B cell (primary cell): Measurements from ENCODE around the gene RNASEH1. TPM values are rescaled to one million over a fixed set of nuclear protein-coding genes. Genes with fewer than 3 reads are reported as not detected.
A peak's percentile ranks its signal among the peaks of the same experiment; 100 is the strongest.

Experiments
- ATAC-seq: fragments of 200-7000 bp; cut with Tn5 transposase; one replicate; pipeline ENCODE4 v1.10.0; 2021; ENCODE audit warnings: low read depth, mild to moderate bottlenecking, moderate number of reproducible peaks, moderate library complexity
- CTCF ChIA-PET: fragments of 350-600 bp; sonication (Branson Sonifier 250); formaldehyde crosslinking; loops from one replicate; lab custom pipeline; 2021; ENCODE audit warnings: antibody characterized with exemption, inconsistent platforms; lab: Charles Lee
- POLR2A ChIA-PET: fragments of 350-600 bp; sonication (Branson Sonifier 250); formaldehyde crosslinking; loops from one replicate; lab custom pipeline; 2021; ENCODE audit warnings: antibody characterized with exemption; lab: Charles Lee
- DNase-seq: peaks from one replicate; pipeline ENCODE4 v3.0.0; 2013
- H2AFZ ChIP-seq: 2 replicates; pipeline ENCODE4 v1.6.1; 2012; ENCODE audit warnings: mild to moderate bottlenecking, low read depth, low read length; ENCODE audit not compliant: insufficient read depth, poor library complexity, severe bottlenecking
- H3K27ac ChIP-seq, 2 donors: 1 replicate in 1 of 2; 2 replicates in 1 of 2; pipeline ENCODE4 v1.5.1; 2012 to 2013; ENCODE audit warnings: low read length in 2 of 2, mild to moderate bottlenecking in 2 of 2, moderate library complexity in 1 of 2
- H3K27me3 ChIP-seq, 4 experiments: fragments of 200-600 bp in 1 of 4; sonication (generic) in 1 of 4; replicated peaks in 1 of 4; 1 replicate in 2 of 4; 2 replicates in 2 of 4; pipeline versions ENCODE4 v1.6.1 to v1.7.0; 2013 to 2016; ENCODE audit warnings: low read length in 3 of 4, mild to moderate bottlenecking in 2 of 4, mixed read lengths in 1 of 4, moderate library complexity in 1 of 4; ENCODE audit not compliant: insufficient read depth in 4 of 4, control insufficient read depth in 3 of 4; ENCODE audit errors: control extremely low read depth in 1 of 4
- H3K36me3 ChIP-seq, 2 experiments: replicated peaks in 1 of 2; 1 replicate in 1 of 2; 2 replicates in 1 of 2; pipeline versions ENCODE4 v1.6.1 to v1.7.1; 2013; ENCODE audit warnings: low read length in 1 of 2; ENCODE audit not compliant: insufficient read depth in 2 of 2, control insufficient read depth in 1 of 2; ENCODE audit errors: control extremely low read depth in 1 of 2, extremely low read depth in 1 of 2
- H3K4me1 ChIP-seq, 2 donors: fragments of 200-600 bp in 1 of 2; sonication (generic) in 1 of 2; 1 replicate in 1 of 2; 2 replicates in 1 of 2; pipeline versions ENCODE4 v1.5.1 to v1.6.1; 2013 to 2017; ENCODE audit warnings: low read length in 2 of 2; ENCODE audit not compliant: control insufficient read depth in 2 of 2, insufficient read depth in 2 of 2
- H3K4me2 ChIP-seq: replicated peaks from 2 replicates; pipeline ENCODE3; 2012; ENCODE audit warnings: mild to moderate bottlenecking, low read depth, low read length; ENCODE audit not compliant: poor library complexity, severe bottlenecking
- H3K4me3 ChIP-seq, 5 experiments: fragments of 200-600 bp in 1 of 5; sonication (generic) in 1 of 5; 1 replicate in 3 of 5; 2 replicates in 2 of 5; pipeline versions ENCODE4 v1.5.1 to v1.7.0; 2011 to 2016; ENCODE audit warnings: low read length in 4 of 5, mild to moderate bottlenecking in 4 of 5, low read depth in 2 of 5, control low read depth in 1 of 5, moderate library complexity in 1 of 5; ENCODE audit not compliant: insufficient read depth in 1 of 5; ENCODE audit errors: control extremely low read depth in 1 of 5, extremely low read depth in 1 of 5
- H3K79me2 ChIP-seq: fragments of 200-600 bp; sonication (generic); one replicate; pipeline ENCODE4 v1.6.0; 2016; ENCODE audit warnings: low read length; ENCODE audit not compliant: control insufficient read depth, insufficient read depth
- H3K9ac ChIP-seq: fragments of 200-600 bp; sonication (generic); 2 replicates; pipeline ENCODE4 v1.6.1; 2017; ENCODE audit warnings: mild to moderate bottlenecking, low read length, moderate library complexity
- H3K9me3 ChIP-seq, 3 donors: one replicate each; pipeline versions ENCODE4 v1.6.1 to v1.7.1; 2013; ENCODE audit warnings: low read length in 2 of 3; ENCODE audit not compliant: control insufficient read depth in 2 of 3, insufficient read depth in 1 of 3; ENCODE audit errors: control extremely low read depth in 1 of 3
- H4K20me1 ChIP-seq: 2 replicates; pipeline ENCODE4 v1.6.0; 2012; ENCODE audit warnings: mild to moderate bottlenecking, low read length; ENCODE audit not compliant: insufficient read depth, control insufficient read depth, poor library complexity, severe bottlenecking
- H3K27ac Mint-ChIP-seq: one replicate; pipeline ENCODE4 v1.8.0; 2021; ENCODE audit warnings: mixed read lengths
- H3K27me3 Mint-ChIP-seq: one replicate; pipeline ENCODE4 v1.8.0; 2021; ENCODE audit warnings: mixed read lengths
- H3K4me1 Mint-ChIP-seq: one replicate; pipeline ENCODE4 v1.8.0; 2021; ENCODE audit warnings: mixed read lengths
- H3K4me3 Mint-ChIP-seq: one replicate; pipeline ENCODE4 v1.8.0; 2021; ENCODE audit warnings: mixed read lengths
- H3K9me3 Mint-ChIP-seq: one replicate; pipeline ENCODE4 v1.8.0; 2022; ENCODE audit warnings: mixed read lengths; ENCODE audit not compliant: insufficient read depth
- CTCF ChIP-seq: fragments of 200-600 bp; IDR thresholded peaks from one replicate; pipeline ENCODE4 v1.8.0; 2022; ENCODE audit warnings: antibody characterized with exemption, mild to moderate bottlenecking
- WGBS: methylation state at CpG from one replicate; pipeline ENCODE4 v1.1.5; 2013; ENCODE audit warnings: missing lambda C conversion rate; ENCODE audit not compliant: insufficient coverage; 5-methylcytosine and 5-hydroxymethylcytosine counted together
- intact Hi-C: fragments of 100-400 bp; cut with micrococcal nuclease; formaldehyde crosslinking; loops from one replicate; pipeline ENCODE4 v1.10.0; 2022
- polyA minus RNA-seq: library from RNA; depleted of rRNA, polyadenylated mRNA; stranded (reverse); fragments of >200 nt; gene quantifications from 2 replicates; pipeline ENCODE4 v1.2.3, GENCODE V29; 2012
- polyA plus RNA-seq: library from polyadenylated mRNA; depleted of rRNA; stranded (reverse); fragments of >200 nt; gene quantifications from 2 replicates; pipeline ENCODE4 v1.2.3, GENCODE V29; 2012
- total RNA-seq, 2 donors: library from RNA; stranded (reverse); fragments of 120-200 nt in 1 of 2; gene quantifications; 1 replicate in 1 of 2; 2 replicates in 1 of 2; pipeline versions ENCODE4 v1.2.3 to v1.2.4, GENCODE V29; 2013 to 2022

Gene RNASEH1
- total RNA-seq (24.2 and 25.1 TPM in 2 replicates), polyA plus RNA-seq (7.2 and 13.0 TPM in 2 replicates), polyA minus RNA-seq (18.4 and 19.3 TPM in 2 replicates)
- 22.2 TPM for total RNA-seq (2013)

GRCh38 chr2:3558205-3559014, at the start of gene RNASEH1:
Gene RNASEH1 (minus strand): TSS chr2:3558333. CDS start chr2:3558260, 73 bp downstream.
- ATAC-seq (peak; percentile 96), DNase-seq (peak; percentile 98)
- Histone ChIP-seq H2AFZ (peak within 1 kb of the TSS; percentile 91), H3K27me3 (no peaks in the 10 kb centered on the region), H3K9ac (peak within 1 kb of the TSS; percentile 84), H3K27ac (peak within 1 kb of the TSS; percentile 88 to 94), H3K4me3 (peak within 1 kb of the TSS; percentile 69 to 87 (median 86)), H3K9me3 (peaks cover 0 to 4% (median 0%) of the 10 kb centered on the region in 3 donors), H3K79me2 (peaks cover 33% of the 10 kb centered on the region), H3K36me3 (peaks cover 9 to 34% of the 10 kb centered on the region in 2 experiments), H3K4me1 (peaks cover 21 to 35% of the 10 kb centered on the region in 2 donors), H4K20me1 (no peaks in the 10 kb centered on the region), H3K4me2 (peak within 1 kb of the TSS; percentile 82)
- H3K27ac Mint-ChIP-seq, result peak within 1 kb of the TSS; percentile 98
- H3K4me3 Mint-ChIP-seq, result peak within 1 kb of the TSS; percentile 95
- H3K9me3 Mint-ChIP-seq, result no peaks in the 10 kb centered on the region
- under 1% methylated on average over 60 of the region's 67 CpGs for WGBS
- H3K4me1 Mint-ChIP-seq, result peaks cover 49% of the 10 kb centered on the region
- CTCF ChIA-PET, result interaction anchor here (0.6 to 3.2 kb wide), 4 partner anchors 15 to 180 kb away, joined by 3 to 10 read pairs (median 4); partner anchors contain the start of gene EIPR1
- POLR2A ChIA-PET, result interaction anchor here (0.9 to 2.7 kb wide), 7 partner anchors 14 to 180 kb away, joined by 3 to 33 read pairs (median 5); partner anchors contain the start of genes ADI1, EIPR1, RPS7 and TRAPPC12
- no peaks in the 10 kb centered on the region for H3K27me3 Mint-ChIP-seq
- intact Hi-C loops, result loop anchor here (1.0 kb wide), 4 partner anchors 17 to 181 kb away; partner anchors contain the start of genes ADI1, EIPR1 and RPS7
- TF ChIP-seq CTCF, result no peak
